Activated T-cell treated with anti-CD3 and anti-CD28 coated beads for 1 hour (primary cell): ENCODE data around the gene AIMP1.

Experiments
- DNase-seq: peaks from one replicate; pipeline ENCODE4 v3.0.0-alpha.2; 2020; ENCODE audit warnings: low read depth

The AIMP1 gene

DNA sequence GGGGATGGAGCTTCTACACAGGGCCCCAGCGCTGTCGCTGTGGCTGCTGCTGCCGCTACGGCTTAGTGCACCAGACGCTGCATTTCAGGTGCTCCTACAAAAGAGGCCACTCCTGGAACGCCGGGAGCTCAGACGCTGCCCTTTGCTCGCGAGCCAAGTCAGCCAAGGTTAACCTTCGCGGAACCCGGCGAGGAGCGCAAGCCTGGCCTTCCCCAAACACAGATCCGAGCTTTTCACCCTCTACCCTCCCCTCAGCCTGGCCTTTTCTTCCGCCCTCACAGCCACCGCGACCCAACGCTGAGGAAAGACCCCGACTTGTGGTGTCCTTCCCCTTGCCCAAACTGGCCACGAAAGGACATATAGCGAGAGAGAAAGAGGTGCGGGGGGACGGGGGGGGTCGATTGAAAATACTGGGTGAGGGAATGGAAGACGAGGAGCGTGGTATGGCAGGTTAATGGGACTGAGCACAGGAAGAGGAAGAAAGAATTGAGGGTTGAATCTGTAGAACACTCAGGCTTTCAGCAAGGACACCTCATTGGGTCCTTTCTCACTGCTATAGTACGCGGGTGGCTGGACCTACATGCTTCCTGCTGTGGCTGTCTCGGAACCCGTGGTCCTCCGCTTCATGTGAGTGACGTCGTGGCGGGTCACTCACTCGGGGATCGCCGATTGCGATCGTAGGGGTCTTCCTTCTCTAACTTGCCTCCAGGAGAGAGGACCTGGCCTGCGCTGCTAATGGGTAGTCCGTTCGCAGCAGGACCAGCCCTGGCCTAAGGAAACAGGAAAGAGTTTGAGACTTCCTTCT, at the start of gene AIMP1, which contains the start of gene TBCK:
AIMP1 (plus strand) TSS at position 583 of the 805 bp plus-strand sequence. CDS start 8,460 bp downstream, outside the sequence.
TBCK (minus strand) TSS at position 242 of the 805 bp plus-strand sequence. CDS start 7,249 bp downstream, outside the sequence.
- DNase-seq: peak; percentile 79

- DNase-seq: no peak
Measured at GRCh38 chr4:106268786-106269185, 47.6 kb upstream of the AIMP1 start.

GRCh38 chr4:106269711-106270110, 46.6 kb upstream of the AIMP1 start:
- DNase-seq: no peak

- DNase-seq: no peak
Measured at GRCh38 chr4:106270736-106271135, 45.6 kb upstream of the AIMP1 start.

GRCh38 chr4:106273831-106274230, 42.5 kb upstream of the AIMP1 start:
- no peak for DNase-seq

DNA sequence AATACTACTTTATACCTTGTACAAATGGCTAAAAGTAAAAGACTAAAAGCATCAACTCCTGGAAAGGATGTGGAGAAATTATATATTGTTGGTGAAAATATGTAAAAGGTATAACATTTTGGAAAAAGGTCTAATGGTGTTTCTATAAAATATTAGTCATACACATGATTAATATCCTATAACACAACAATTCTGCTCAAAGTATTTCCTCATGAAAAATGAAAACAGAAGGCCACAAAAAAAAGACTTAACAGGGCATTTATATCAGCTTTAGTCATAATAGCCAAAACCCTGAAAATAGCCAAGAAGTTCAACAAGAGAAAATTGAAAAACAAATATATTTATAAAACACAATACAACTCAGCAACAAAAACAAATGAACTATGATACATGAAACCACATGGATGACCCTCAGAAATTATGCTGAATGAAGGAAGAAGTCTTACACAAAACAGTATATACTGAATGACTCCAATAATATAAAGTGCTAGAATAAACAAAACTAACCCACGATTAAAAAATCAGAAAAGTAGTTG, 39.1 kb upstream of the AIMP1 start:
- DNase-seq: no peak

- no peak for DNase-seq
Measured at GRCh38 chr4:106284227-106284626, 32.1 kb upstream of the AIMP1 start.

DNA sequence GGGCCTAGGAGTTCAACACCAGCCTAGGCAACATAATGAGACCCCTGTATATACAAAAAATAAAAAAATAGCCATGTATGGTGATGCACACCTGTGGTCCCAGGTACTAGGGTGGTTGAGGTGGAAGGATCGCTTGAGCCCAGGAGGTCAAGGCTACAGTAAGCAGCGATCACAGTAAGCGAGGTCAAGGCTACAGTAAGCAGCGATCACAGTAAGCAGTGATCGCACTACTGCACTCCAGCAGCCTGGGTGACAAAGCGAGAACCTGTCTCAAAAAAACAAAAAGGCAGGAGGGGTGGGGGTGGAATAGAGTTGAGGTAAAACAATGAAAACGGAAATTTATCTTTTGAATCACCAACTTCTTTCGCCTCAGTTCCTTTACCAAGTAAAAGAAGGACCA, 29.7 kb upstream of the AIMP1 start:
- DNase-seq: no peak

DNA sequence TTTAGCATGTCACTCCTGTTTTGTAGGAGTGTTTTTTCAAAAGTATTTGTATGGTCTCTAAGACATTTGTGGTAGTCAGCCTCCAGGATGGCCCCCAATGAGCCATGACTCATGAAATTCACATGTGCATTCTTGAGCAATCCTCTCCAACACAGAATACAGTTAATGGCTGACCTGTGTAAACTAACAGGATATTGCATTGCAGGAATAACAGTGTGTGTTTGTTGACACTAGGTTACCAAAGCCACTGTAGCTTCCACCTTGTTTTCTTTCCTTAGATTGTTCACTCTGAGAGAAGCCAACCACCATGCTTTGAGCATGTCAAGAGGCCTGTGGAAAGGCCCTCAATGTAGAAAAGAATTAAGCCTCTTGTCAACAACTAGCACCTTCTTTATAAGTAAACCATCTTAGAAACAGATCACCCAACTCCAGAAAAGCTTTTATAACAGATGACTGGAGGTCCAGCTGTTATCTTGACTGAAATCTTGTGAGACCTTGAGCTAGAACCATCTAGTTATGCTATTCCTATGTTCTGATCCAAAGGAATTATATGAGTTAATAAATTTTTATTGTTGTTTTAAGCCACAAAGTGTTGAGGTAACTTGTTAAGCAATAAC, 28.9 kb upstream of the AIMP1 start:
- no peak for DNase-seq

GRCh38 chr4:106289737-106290136, 26.6 kb upstream of the AIMP1 start:
- no peak for DNase-seq

DNA sequence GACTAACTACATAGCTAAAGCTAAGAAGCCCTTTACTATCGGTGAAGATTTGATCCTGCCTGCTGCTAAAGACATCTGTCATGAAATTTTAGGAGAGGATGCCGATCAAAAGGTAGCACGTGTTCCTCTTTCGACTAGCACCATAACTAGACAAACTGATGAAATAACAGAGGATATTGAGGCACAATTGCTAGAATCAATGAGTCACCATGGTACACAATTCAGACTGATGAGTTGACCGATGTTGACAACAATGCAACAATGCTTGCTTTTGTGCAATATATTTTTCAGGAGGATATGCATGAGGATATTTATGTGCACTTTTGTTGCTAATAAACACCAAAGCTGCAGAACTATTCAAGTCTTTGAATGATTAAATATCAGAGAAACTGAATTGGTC, 24.7 kb upstream of the AIMP1 start:
- no peak for DNase-seq

DNA sequence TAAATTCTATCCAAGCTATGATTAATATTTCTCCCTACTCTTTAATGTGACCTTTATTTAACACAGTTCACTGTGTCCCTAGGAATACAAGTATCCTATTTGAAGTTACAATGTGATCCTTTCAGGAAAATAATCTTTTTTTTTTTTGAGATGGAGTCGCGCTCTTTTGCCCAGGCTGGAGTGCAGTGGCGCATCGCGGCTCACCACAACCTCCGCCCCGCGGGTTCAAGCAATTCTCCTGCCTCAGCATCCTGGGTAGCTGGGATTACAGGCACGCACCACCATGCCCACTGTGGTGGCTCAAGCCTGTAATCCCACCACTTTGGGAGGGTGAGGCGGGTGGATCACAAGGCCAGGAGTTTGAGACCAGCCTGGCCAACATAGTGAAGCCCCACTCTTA, 22.3 kb upstream of the AIMP1 start:
- DNase-seq: no peak

GRCh38 chr4:106297245-106298035, 18.9 kb upstream of the AIMP1 start:
- DNase-seq: no peak

DNA sequence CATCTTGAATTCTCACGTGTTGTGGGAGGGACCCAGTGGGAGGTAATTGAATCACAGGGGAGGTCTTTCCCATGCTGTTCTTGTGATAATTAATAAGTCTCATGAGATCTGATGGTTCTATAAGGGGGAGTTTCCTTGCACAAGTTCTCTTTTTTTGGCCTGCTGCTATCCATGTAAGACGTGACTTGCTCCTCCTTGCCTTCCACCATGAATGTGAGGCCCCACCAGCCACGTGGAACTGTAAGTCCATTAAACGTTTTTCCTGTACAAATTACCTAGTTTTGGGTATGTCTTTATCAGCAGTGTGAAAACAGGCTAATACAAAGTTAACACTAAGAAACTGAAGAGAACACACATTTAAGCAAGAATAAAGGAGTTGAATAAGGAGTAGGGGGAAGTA, 16.4 kb upstream of the AIMP1 start:
- DNase-seq: no peak

DNA sequence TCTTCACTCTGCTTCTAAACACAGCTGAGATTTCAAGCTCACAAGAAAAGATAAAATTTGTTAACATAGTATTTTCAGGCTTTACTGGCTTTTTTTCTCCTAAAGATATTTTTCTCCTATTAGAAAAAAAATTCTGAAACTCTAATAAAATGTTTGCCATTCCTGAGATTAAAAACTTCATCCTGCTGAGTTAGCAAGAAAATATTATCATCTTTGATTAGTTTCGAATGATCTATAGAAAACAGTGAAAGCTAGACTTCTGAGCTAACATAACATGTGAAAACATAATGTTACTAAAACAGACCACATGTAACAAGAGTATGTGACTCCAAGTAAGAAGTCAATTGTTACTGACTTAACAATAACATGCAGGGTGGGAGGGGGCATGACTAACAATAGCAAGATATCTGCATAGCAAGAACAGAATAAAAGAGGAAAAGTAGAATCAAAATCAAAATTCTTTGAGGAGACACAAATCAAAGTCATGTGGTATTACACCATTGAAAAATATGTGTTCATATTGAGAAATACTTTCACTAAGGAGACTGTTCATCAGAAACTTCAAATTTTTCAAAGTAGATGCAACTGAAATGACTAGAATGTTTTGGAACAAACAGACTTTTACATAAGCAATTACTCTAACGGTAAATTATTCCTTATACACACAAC, 14.8 kb upstream of the AIMP1 start:
- no peak for DNase-seq

DNA sequence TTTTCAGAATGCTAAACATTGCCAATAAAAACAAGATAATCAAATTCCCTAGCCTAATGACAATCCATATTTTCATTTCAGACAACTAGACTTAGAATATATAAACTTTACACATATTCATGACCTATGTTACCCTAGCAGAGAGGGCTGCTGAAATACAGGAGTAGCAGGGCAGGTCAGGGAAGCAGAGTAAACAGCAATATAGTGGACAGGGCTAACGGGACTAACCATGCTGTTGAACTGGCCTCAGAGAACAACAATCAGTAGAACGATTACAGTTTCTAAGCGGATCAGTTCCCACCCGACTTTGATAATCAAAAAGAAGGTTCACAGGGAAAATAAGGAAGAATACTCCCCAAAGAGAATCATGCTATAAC, 14.3 kb upstream of the AIMP1 start:
- DNase-seq: no peak

DNA sequence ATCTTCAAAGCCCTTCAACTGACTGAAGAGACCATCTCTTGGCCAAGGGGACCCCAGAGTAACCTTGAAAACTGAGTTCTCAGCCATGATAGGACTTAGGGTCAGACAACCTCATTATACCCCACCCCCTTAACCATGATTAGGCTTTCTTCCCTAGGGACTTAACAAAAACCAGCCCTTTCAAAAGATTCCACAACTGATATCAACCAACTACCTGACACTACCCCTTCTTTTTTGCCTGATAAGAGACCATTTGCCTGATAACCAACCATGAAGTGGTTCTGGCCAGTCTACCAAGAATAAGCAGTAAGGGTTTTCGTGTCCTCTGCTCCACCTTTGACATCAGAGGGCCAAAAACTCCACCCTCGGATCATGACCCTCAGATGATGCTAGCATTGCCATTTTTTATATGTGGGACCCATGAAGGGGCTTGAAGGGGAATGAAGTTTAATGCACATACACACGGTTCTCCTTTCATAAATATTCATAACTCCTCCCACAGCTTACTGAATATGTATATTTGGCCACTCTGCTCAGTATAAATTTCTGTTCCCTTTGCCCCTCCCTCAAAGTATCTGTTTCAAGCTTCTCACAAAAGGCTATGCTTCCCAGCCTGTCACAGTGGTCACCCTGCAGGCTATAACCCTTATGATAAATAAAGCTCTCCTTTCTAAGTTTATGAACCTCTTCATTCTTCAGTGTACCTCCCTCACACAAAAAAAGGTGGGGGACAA, 12.6 kb upstream of the AIMP1 start:
- DNase-seq: no peak

DNA sequence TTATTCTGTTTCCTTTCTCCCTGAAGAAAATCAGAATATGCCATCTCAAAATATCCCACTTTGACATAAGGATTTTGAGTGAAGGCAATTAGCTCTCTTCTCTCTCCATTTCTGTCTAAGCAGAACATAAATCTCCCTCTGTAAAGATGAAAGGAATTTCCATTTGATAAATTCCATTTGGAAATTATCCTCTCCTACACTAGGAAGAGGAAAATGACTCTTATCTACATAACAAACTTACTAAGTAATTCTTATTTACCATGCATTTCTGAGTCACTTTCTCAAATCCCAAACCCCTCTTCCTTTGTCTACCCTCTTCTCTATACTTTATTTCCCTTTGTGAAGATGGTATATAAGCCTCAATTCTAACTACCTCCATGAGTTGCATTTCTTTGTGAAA, 11.7 kb upstream of the AIMP1 start:
- DNase-seq: no peak

- no peak for DNase-seq
Measured at GRCh38 chr4:106305435-106306055, 10.8 kb upstream of the AIMP1 start.

- no peak for DNase-seq
Measured at GRCh38 chr4:106306561-106306960, 9.8 kb upstream of the AIMP1 start.

DNA sequence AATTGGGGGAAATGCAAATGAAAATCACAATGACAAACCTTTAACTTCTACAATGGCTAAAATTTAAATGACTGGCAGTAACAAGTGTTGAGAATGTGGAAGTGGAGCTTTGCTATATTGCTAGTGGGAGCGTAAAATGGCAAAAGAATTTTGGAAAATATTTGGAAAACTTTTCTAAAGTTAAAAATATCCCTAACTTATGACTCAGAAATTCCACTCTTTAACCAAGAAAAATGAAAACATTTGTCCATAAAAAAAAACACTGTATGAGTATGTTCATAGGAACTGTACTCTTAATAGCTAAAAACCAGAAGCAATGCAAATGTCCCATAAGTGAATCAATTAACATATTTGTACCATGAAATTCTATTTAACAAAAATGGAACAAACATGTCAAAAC, 4.0 kb upstream of the AIMP1 start:
- DNase-seq: no peak
